Measurements from ENCODE around the gene HDHD3.
A peak's percentile ranks its signal among the peaks of the same experiment; 100 is the strongest.

HDHD3 gene

GRCh38 chr9:113376634-113377567, at the start of gene HDHD3:
TSS of gene HDHD3 (minus strand) at chr9:113376986. CDS start at chr9:113374354, 2,632 bp downstream.
- DNase-seq (ENCODE audit: extremely low spot score), result peak; percentile 94
- CTCF ChIA-PET, result no interaction called here
- POLR2A ChIA-PET, result interaction anchor here (0.6 to 1.2 kb wide), 11 partner anchors 10 to 65 kb away, joined by 3 to 10 read pairs (median 3); partner anchors contain the start of genes ALAD, C9orf43, POLE3 and WDR31
- TF ChIP-seq L3MBTL2 (conservative IDR thresholded peaks at IDR 0.05) (peak; percentile 52; the same call in 1 of the 2 replicates), FOXA1 (IDR thresholded peaks at IDR 0.05) (no peak)

DNA sequence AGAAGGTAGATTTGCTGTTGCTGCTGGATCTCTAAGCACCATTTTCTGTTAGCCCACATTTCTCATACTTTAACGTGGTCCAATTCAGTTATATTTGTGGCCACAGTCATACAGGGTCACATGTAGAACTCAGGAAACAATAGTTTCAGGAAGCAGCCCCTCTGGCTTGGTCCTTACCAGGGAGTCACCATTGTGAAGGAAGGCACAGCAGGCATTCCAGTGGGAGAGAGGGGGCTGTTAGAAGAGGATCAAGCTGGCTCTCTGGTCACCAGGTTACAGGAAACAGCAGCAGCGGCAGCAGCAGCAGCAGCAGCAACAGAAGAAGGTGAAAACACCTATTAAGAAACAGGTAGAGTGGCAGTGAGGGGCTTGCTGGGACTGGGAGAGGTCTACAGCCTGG, 48.3 kb upstream of the HDHD3 start:
- DNase-seq (ENCODE audit: extremely low spot score), result no peak
- POLR2A ChIA-PET, result interaction anchor here (1.0 kb wide), 1 partner anchor 15 kb away, joined by 3 read pairs; the partner anchor contains the start of genes C9orf43 and POLE3
- CTCF ChIA-PET, result no interaction called here
- TF ChIP-seq LEF1 (IDR thresholded peaks at IDR 0.05; ENCODE audit: borderline replicate concordance), result no peak
- no peak for TF ChIP-seq ARNT (IDR thresholded peaks at IDR 0.05)
- TF ChIP-seq ELF4 (IDR thresholded peaks at IDR 0.05), result no peak
- no peak for TF ChIP-seq CTBP1 (IDR thresholded peaks at IDR 0.05; ENCODE audit: borderline replicate concordance)
- no peak for TF ChIP-seq ZNF384 (IDR thresholded peaks at IDR 0.05)
- no peak for TF ChIP-seq SP1 (IDR thresholded peaks at IDR 0.05)
- no peak for TF ChIP-seq FOXK2 (IDR thresholded peaks at IDR 0.05)
- no peak for TF ChIP-seq NFRKB (IDR thresholded peaks at IDR 0.05)
- no peak for TF ChIP-seq SUZ12 (IDR thresholded peaks at IDR 0.05)
- TF ChIP-seq FOXA1 (IDR thresholded peaks at IDR 0.05), result no peak
- no peak for TF ChIP-seq TARDBP (IDR thresholded peaks at IDR 0.05)
- no peak for TF ChIP-seq HDGF (IDR thresholded peaks at IDR 0.05; ENCODE audit: borderline replicate concordance)
- no peak for TF ChIP-seq BHLHE40 (IDR thresholded peaks at IDR 0.05; ENCODE audit: borderline replicate concordance)
- no peak for TF ChIP-seq PKNOX1 (IDR thresholded peaks at IDR 0.05)
- no peak for TF ChIP-seq FOXM1 (IDR thresholded peaks at IDR 0.05; ENCODE audit: borderline replicate concordance)

GRCh38 chr9:113421726-113422125, 44.9 kb upstream of the HDHD3 start:
- ChIA-PET POLR2A (interaction anchor here (2.2 kb wide), 1 partner anchor 12 kb away, joined by 9 read pairs; the partner anchor contains the start of genes C9orf43 and POLE3), CTCF (no interaction called here)
- DNase-seq (ENCODE audit: extremely low spot score), result no peak
- TF ChIP-seq SP1 (IDR thresholded peaks at IDR 0.05) (no peak), FOXA1 (IDR thresholded peaks at IDR 0.05) (no peak), L3MBTL2 (conservative IDR thresholded peaks at IDR 0.05) (no peak), ZNF384 (IDR thresholded peaks at IDR 0.05) (no peak), LEF1 (IDR thresholded peaks at IDR 0.05; ENCODE audit: borderline replicate concordance) (no peak), NFRKB (IDR thresholded peaks at IDR 0.05) (no peak), HDGF (IDR thresholded peaks at IDR 0.05; ENCODE audit: borderline replicate concordance) (no peak), FOXM1 (IDR thresholded peaks at IDR 0.05; ENCODE audit: borderline replicate concordance) (no peak), FOXK2 (IDR thresholded peaks at IDR 0.05) (no peak), CTBP1 (IDR thresholded peaks at IDR 0.05; ENCODE audit: borderline replicate concordance) (no peak), ELF4 (IDR thresholded peaks at IDR 0.05) (no peak), PKNOX1 (IDR thresholded peaks at IDR 0.05) (no peak), SUZ12 (IDR thresholded peaks at IDR 0.05) (no peak), ARNT (IDR thresholded peaks at IDR 0.05) (no peak), TARDBP (IDR thresholded peaks at IDR 0.05) (no peak), BHLHE40 (IDR thresholded peaks at IDR 0.05; ENCODE audit: borderline replicate concordance) (no peak)

DNA sequence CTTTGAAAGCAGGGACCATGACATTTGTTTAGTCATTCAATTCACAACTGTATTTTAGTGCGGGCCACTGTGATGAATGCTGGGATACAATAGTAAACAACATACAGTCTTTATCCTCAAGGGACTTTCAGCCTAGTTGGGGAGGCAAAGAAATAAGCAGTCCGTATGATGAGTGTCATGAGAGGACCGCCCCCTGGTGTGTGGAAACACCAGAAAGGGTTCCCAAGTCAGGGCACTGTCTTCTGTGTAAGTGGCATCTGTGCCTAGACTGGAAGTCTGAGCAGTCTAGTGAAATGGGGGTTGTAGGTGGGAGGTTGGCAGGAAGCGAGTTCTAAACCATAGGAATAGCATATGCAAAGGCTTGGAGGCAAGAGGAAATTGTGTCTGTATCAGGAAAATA, 40.6 kb upstream of the HDHD3 start:
- TF ChIP-seq FOXM1 (IDR thresholded peaks at IDR 0.05; ENCODE audit: borderline replicate concordance) (no peak), SUZ12 (IDR thresholded peaks at IDR 0.05) (no peak), ZNF384 (IDR thresholded peaks at IDR 0.05) (no peak), ARNT (IDR thresholded peaks at IDR 0.05) (no peak), PKNOX1 (IDR thresholded peaks at IDR 0.05) (no peak), LEF1 (IDR thresholded peaks at IDR 0.05; ENCODE audit: borderline replicate concordance) (no peak), CTBP1 (IDR thresholded peaks at IDR 0.05; ENCODE audit: borderline replicate concordance) (no peak)
- ChIA-PET CTCF (no interaction called here), POLR2A (no interaction called here)
- no peak for DNase-seq (ENCODE audit: extremely low spot score)

- ChIA-PET POLR2A (no interaction called here), CTCF (interaction anchor here (0.7 kb wide), 2 partner anchors 101 to 684 kb away, joined by 3 to 5 read pairs; no protein-coding TSS in a partner anchor)
- DNase-seq (ENCODE audit: extremely low spot score), result no peak
- TF ChIP-seq FOXM1 (IDR thresholded peaks at IDR 0.05; ENCODE audit: borderline replicate concordance), result no peak
- no peak for TF ChIP-seq ZNF384 (IDR thresholded peaks at IDR 0.05)
- no peak for TF ChIP-seq FOXK2 (IDR thresholded peaks at IDR 0.05)
- TF ChIP-seq PKNOX1 (IDR thresholded peaks at IDR 0.05), result no peak
- no peak for TF ChIP-seq SUZ12 (IDR thresholded peaks at IDR 0.05)
- no peak for TF ChIP-seq L3MBTL2 (conservative IDR thresholded peaks at IDR 0.05)
- no peak for TF ChIP-seq NFRKB (IDR thresholded peaks at IDR 0.05)
- no peak for TF ChIP-seq CTBP1 (IDR thresholded peaks at IDR 0.05; ENCODE audit: borderline replicate concordance)
Measured at GRCh38 chr9:113416149-113416721, 39.4 kb upstream of the HDHD3 start.

Measured in HEK293T (cell line).